GM12878 (cell line): ENCODE results near the gene SIK2. TPM values are rescaled to one million over a fixed set of nuclear protein-coding genes. Genes with fewer than 3 reads are reported as not detected.
A peak's percentile ranks its signal among the peaks of the same experiment; 100 is the strongest.

Source experiments
- CHD4 ChIP-seq: fragments of 200-600 bp; sonication (generic); IDR thresholded peaks from 2 replicates; pipeline ENCODE4 v1.6.1; 2016; ENCODE audit warnings: mild to moderate bottlenecking
- EGR1 ChIP-seq, 2 experiments: IDR thresholded peaks; 1 replicate in 1 of 2; 2 replicates in 1 of 2; pipeline ENCODE4 v1.6.1; 2011 to 2012; ENCODE audit warnings: low read depth in 2 of 2, low read length in 2 of 2, borderline replicate concordance in 1 of 2, mild to moderate bottlenecking in 1 of 2, moderate library complexity in 1 of 2
- GABPA ChIP-seq: IDR thresholded peaks from 2 replicates; pipeline ENCODE4 v1.6.1; 2014; ENCODE audit warnings: antibody characterized with exemption, low read depth, mild to moderate bottlenecking, inconsistent platforms
- JUNB ChIP-seq: IDR thresholded peaks from 2 replicates; pipeline ENCODE4 v1.6.1; 2016; ENCODE audit warnings: antibody characterized with exemption, mild to moderate bottlenecking
- MTA2 ChIP-seq: fragments of 450-650 bp; IDR thresholded peaks from 2 replicates; pipeline ENCODE4 v1.6.1; 2016; ENCODE audit warnings: low read depth, mild to moderate bottlenecking, moderate library complexity
- NFXL1 ChIP-seq: fragments of 450-650 bp; IDR thresholded peaks from 2 replicates; pipeline ENCODE4 v1.6.1; 2017; ENCODE audit warnings: antibody characterized with exemption, mild to moderate bottlenecking, borderline replicate concordance
- RAD51 ChIP-seq: fragments of 450-650 bp; IDR thresholded peaks from 2 replicates; pipeline ENCODE4 v1.6.1; 2016; ENCODE audit warnings: moderate library complexity, mild to moderate bottlenecking, inconsistent platforms
- RB1 ChIP-seq: fragments of 450-650 bp; formaldehyde crosslinking; IDR thresholded peaks from 2 replicates; pipeline ENCODE4 v1.6.1; 2017; ENCODE audit warnings: mild to moderate bottlenecking, borderline replicate concordance
- SIN3A ChIP-seq: IDR thresholded peaks from 2 replicates; pipeline ENCODE4 v1.6.1; 2012; ENCODE audit warnings: low read depth, low read length, improper control_type of control experiment
- YBX1 ChIP-seq: fragments of 450-650 bp; IDR thresholded peaks from 2 replicates; pipeline ENCODE4 v1.6.1; 2016; ENCODE audit warnings: antibody characterized with exemption
- ZNF24 ChIP-seq: fragments of 450-650 bp; IDR thresholded peaks from 2 replicates; pipeline ENCODE4 v1.6.1; 2017; ENCODE audit warnings: antibody characterized with exemption, mild to moderate bottlenecking
- polyA plus RNA-seq, 11 experiments: library from polyadenylated mRNA; depleted of rRNA in 4 of 11; unstranded in 6 of 11; stranded (reverse) in 5 of 11; fragments of >200 nt; fragmentation: Nextera tagmentation in 4 of 11; fragmentation: Illumina TruSeq in 1 of 11; extraction: Ambion mirVana in 4 of 11; extraction: Trizol in 1 of 11; gene quantifications; 1 replicate in 1 of 11; 2 replicates in 10 of 11; pipeline versions ENCODE4 v1.2.1 to v1.2.3, GENCODE V29; 2011 to 2016; ENCODE audit warnings: inconsistent platforms in 2 of 11, missing spikeins in 2 of 11, low read depth in 1 of 11
- total RNA-seq, 4 experiments: library from RNA; depleted of rRNA in 3 of 4; stranded (reverse); fragments of >200 nt in 3 of 4; fragmentation: Illumina TruSeq in 1 of 4; extraction: Trizol in 1 of 4; gene quantifications; 2 replicates each; pipeline versions ENCODE4 v1.2.1 to v1.2.3, GENCODE V29; 2013 to 2021
- TF ChIP-seq, protein P1 (sequence below): fragments of 450-650 bp; formaldehyde crosslinking; IDR thresholded peaks from 2 replicates; pipeline ENCODE4 v1.5.0; 2022; ENCODE audit warnings: mild to moderate bottlenecking, missing genetic modification characterization
- TF ChIP-seq, protein P2 (sequence below): fragments of 150-350 bp; IDR thresholded peaks from 2 replicates; pipeline ENCODE4 v1.6.1; 2016; ENCODE audit warnings: low read depth, low read length
- TF ChIP-seq, protein P3 (sequence below): fragments of 450-650 bp; IDR thresholded peaks from 2 replicates; pipeline ENCODE4 v1.6.1; 2018; ENCODE audit warnings: mild to moderate bottlenecking, low read depth, moderate library complexity; ENCODE audit not compliant: partially characterized antibody
- TF ChIP-seq, protein P4 (sequence below): IDR thresholded peaks from 2 replicates; pipeline ENCODE4 v1.6.1; 2011; ENCODE audit warnings: mild to moderate bottlenecking, low read depth, low read length, moderate library complexity; ENCODE audit not compliant: insufficient replicate concordance
- TF ChIP-seq, protein P5 (sequence below), 3 experiments: IDR thresholded peaks in 2 of 3; conservative IDR thresholded peaks in 1 of 3; 2 replicates each; pipeline ENCODE4 v1.5.1; 2011; ENCODE audit warnings: low read depth in 3 of 3, low read length in 3 of 3, mild to moderate bottlenecking in 3 of 3, control low read depth in 2 of 3, moderate library complexity in 2 of 3, inconsistent platforms in 1 of 3, mixed read lengths in 1 of 3; ENCODE audit not compliant: control insufficient read depth in 2 of 3, insufficient read depth in 1 of 3; ENCODE audit errors: extremely low read depth in 1 of 3

The SIK2 gene
- total and polyA plus RNA-seq, 10 of the 15 experiments (the other 5 are each of a cell fraction or from before 2014, with no cell fraction given): 0.97 to 14.2 (median 4.5) TPM

DNA sequence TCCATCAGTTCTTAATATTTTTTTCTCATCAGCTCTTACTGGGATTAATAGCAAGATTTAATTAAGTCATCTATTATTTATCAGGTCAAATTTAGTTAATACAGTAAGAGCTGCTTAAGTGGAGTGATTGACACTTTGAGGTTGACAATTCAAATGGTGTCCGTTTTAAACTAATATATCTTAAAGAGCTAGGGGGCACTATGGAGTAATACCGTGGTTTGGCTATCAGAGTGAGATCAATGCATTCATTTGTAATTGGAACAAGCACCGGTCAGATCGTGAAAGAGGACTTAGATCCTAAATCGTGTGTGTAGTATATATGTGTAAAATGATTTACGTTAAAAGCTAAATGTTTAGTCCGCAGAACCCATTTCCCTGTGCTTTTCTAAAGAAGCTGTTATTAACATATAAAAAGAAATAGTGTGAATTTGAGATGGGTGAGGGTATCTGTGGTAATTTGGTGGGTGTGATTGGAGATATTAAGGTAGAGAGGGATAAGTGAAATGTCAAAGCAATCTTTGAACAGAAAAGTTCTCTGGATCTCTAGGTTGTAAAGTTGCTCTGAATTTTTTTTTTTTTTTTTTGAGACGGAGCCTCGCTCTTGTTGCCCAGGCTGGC, 2.3 kb downstream of the SIK2 start (continued):
- no peak for TF ChIP-seq YBX1
- no peak for TF ChIP-seq SIN3A
- TF ChIP-seq NFXL1: no peak
- TF ChIP-seq, protein P1, sequence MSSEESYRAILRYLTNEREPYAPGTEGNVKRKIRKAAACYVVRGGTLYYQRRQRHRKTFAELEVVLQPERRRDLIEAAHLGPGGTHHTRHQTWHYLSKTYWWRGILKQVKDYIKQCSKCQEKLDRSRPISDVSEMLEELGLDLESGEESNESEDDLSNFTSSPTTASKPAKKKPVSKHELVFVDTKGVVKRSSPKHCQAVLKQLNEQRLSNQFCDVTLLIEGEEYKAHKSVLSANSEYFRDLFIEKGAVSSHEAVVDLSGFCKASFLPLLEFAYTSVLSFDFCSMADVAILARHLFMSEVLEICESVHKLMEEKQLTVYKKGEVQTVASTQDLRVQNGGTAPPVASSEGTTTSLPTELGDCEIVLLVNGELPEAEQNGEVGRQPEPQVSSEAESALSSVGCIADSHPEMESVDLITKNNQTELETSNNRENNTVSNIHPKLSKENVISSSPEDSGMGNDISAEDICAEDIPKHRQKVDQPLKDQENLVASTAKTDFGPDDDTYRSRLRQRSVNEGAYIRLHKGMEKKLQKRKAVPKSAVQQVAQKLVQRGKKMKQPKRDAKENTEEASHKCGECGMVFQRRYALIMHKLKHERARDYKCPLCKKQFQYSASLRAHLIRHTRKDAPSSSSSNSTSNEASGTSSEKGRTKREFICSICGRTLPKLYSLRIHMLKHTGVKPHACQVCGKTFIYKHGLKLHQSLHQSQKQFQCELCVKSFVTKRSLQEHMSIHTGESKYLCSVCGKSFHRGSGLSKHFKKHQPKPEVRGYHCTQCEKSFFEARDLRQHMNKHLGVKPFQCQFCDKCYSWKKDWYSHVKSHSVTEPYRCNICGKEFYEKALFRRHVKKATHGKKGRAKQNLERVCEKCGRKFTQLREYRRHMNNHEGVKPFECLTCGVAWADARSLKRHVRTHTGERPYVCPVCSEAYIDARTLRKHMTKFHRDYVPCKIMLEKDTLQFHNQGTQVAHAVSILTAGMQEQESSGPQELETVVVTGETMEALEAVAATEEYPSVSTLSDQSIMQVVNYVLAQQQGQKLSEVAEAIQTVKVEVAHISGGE: no peak
- no peak for TF ChIP-seq CHD4
- TF ChIP-seq, protein P2, sequence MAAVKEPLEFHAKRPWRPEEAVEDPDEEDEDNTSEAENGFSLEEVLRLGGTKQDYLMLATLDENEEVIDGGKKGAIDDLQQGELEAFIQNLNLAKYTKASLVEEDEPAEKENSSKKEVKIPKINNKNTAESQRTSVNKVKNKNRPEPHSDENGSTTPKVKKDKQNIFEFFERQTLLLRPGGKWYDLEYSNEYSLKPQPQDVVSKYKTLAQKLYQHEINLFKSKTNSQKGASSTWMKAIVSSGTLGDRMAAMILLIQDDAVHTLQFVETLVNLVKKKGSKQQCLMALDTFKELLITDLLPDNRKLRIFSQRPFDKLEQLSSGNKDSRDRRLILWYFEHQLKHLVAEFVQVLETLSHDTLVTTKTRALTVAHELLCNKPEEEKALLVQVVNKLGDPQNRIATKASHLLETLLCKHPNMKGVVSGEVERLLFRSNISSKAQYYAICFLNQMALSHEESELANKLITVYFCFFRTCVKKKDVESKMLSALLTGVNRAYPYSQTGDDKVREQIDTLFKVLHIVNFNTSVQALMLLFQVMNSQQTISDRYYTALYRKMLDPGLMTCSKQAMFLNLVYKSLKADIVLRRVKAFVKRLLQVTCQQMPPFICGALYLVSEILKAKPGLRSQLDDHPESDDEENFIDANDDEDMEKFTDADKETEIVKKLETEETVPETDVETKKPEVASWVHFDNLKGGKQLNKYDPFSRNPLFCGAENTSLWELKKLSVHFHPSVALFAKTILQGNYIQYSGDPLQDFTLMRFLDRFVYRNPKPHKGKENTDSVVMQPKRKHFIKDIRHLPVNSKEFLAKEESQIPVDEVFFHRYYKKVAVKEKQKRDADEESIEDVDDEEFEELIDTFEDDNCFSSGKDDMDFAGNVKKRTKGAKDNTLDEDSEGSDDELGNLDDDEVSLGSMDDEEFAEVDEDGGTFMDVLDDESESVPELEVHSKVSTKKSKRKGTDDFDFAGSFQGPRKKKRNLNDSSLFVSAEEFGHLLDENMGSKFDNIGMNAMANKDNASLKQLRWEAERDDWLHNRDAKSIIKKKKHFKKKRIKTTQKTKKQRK: no peak
- no peak for TF ChIP-seq ZNF24
- TF ChIP-seq GABPA: no peak
- TF ChIP-seq RB1: no peak
- TF ChIP-seq JUNB: no peak
- TF ChIP-seq, protein P3, sequence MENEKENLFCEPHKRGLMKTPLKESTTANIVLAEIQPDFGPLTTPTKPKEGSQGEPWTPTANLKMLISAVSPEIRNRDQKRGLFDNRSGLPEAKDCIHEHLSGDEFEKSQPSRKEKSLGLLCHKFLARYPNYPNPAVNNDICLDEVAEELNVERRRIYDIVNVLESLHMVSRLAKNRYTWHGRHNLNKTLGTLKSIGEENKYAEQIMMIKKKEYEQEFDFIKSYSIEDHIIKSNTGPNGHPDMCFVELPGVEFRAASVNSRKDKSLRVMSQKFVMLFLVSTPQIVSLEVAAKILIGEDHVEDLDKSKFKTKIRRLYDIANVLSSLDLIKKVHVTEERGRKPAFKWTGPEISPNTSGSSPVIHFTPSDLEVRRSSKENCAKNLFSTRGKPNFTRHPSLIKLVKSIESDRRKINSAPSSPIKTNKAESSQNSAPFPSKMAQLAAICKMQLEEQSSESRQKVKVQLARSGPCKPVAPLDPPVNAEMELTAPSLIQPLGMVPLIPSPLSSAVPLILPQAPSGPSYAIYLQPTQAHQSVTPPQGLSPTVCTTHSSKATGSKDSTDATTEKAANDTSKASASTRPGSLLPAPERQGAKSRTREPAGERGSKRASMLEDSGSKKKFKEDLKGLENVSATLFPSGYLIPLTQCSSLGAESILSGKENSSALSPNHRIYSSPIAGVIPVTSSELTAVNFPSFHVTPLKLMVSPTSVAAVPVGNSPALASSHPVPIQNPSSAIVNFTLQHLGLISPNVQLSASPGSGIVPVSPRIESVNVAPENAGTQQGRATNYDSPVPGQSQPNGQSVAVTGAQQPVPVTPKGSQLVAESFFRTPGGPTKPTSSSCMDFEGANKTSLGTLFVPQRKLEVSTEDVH: no peak
- TF ChIP-seq, protein P4, sequence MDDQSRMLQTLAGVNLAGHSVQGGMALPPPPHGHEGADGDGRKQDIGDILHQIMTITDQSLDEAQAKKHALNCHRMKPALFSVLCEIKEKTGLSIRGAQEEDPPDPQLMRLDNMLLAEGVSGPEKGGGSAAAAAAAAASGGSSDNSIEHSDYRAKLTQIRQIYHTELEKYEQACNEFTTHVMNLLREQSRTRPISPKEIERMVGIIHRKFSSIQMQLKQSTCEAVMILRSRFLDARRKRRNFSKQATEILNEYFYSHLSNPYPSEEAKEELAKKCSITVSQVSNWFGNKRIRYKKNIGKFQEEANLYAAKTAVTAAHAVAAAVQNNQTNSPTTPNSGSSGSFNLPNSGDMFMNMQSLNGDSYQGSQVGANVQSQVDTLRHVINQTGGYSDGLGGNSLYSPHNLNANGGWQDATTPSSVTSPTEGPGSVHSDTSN: peak; percentile 74
- TF ChIP-seq RAD51: no peak
- TF ChIP-seq, protein P5, sequence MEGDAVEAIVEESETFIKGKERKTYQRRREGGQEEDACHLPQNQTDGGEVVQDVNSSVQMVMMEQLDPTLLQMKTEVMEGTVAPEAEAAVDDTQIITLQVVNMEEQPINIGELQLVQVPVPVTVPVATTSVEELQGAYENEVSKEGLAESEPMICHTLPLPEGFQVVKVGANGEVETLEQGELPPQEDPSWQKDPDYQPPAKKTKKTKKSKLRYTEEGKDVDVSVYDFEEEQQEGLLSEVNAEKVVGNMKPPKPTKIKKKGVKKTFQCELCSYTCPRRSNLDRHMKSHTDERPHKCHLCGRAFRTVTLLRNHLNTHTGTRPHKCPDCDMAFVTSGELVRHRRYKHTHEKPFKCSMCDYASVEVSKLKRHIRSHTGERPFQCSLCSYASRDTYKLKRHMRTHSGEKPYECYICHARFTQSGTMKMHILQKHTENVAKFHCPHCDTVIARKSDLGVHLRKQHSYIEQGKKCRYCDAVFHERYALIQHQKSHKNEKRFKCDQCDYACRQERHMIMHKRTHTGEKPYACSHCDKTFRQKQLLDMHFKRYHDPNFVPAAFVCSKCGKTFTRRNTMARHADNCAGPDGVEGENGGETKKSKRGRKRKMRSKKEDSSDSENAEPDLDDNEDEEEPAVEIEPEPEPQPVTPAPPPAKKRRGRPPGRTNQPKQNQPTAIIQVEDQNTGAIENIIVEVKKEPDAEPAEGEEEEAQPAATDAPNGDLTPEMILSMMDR (IDR thresholded peaks at IDR 0.05 in 2 of 3, conservative IDR thresholded peaks at IDR 0.05 in 1 of 3; ENCODE audit: control insufficient read depth in 2 of 3, extremely low read depth in 1 of 3, insufficient read depth in 1 of 3, low read depth in 3 of 3, low read length in 3 of 3): peak; percentile 53 to 63 (median 62)
- TF ChIP-seq EGR1 (IDR thresholded peaks at IDR 0.05; ENCODE audit: borderline replicate concordance in 1 of 2, low read depth in 2 of 2, low read length in 2 of 2): no peak
- no peak for TF ChIP-seq MTA2
